Measurements from ENCODE around the gene RALGDS.
A peak's percentile ranks its signal among the peaks of the same experiment; 100 is the strongest.
"Not testable (repeated sequence)": the region's sequence is repeated elsewhere in the genome, so short reads cannot be mapped to it uniquely, and the experiment has no call there.

Gene RALGDS

DNA sequence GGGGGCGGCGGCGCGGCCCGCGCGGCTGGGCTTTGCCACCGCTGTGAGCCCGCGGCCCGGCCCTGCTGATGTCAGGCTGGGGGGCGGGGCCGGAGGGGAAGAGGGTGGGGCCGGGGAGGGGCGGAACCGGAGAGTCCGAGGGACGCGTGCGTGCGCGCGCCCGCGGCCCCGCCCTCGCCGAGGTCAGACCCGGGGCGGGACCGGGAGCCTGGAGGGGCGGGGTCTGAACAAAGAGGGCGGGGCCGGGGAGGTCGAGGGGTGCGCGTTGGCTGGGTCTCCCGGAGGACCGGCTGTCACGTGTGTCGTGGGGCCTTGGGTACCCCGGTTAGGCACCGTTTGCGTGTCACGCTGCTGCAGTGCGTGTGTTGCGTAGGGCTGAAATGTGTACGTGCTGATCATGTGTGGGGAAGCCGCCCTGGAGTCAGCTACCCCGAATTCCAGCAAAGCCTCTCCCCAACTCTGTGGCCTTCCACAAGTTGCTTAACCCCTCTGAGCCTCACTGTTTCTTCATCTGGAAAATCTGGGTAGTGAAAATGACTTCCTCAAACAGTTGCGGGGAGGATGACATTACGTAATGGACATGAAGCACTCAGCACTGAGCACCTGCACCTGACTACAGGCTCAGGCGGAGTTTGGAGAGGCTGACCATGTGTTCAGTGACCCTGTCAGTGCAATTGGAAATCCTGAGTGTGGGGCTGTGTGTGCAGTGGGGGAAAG lies at the start of gene RALGDS:
Gene RALGDS, minus strand, starts transcription at position 43 of the 717 bp plus-strand sequence. CDS start 86 bp downstream, outside the sequence.
- Mint-ChIP-seq H3K27me3 (no peaks in the 10 kb centered on the region), H3K9me3 (no peaks in the 10 kb centered on the region), H3K4me3 (peak within 1 kb of the TSS; percentile 79), H3K27ac (peak within 1 kb of the TSS; percentile 92), H3K4me1 (ENCODE audit: low read depth) (peaks cover 87% of the 10 kb centered on the region), H3K36me3 (ENCODE audit: low read depth) (no peaks in the 10 kb centered on the region)

DNA sequence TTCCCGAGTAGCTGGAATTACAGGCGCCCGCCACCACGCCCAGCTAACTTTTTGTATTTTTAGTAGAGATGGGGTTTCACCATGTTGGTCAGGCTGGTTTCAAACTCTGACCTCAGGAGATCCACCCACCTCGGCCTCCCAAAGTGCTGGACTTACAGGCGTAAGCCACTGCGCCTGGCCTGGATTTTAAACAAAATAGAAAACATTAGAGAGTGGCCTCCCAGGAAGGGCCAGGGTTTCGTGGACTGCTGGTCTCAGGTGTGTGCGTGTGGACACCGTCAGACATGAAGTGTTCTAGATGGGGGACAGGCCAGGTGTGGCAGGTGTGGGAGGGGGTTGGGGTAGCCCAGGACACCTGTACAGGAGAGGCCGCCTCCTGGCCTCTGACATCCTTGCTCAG lies 49.7 kb upstream of the RALGDS start:
- Mint-ChIP-seq H3K9me3 (no peaks in the 10 kb centered on the region), H3K4me1 (ENCODE audit: low read depth) (no peaks in the 10 kb centered on the region), H3K27me3 (peaks cover 7% of the 10 kb centered on the region), H3K27ac (no peak overlapping the region), H3K36me3 (ENCODE audit: low read depth) (no peaks in the 10 kb centered on the region), H3K4me3 (no peak overlapping the region)

DNA sequence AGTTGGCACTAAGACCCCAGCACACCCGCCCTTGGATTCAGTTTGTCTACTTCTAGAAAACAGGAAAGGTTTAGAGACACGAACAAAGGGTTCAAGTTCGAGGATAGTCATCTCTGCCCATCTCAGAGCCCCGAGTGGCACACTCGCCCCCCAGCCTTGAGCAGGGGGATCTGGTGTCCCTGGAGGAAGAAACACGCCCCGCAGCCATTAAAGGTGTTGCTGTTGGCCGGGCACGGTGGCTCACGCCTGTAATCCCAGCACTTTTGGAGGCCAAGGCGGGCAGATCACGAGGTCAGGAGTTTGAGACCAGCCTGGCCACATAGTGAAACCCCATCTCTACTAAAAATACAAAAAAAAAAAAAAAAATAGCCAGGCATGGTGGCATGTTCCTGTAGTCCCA lies 48.6 kb upstream of the RALGDS start:
- H3K4me3 Mint-ChIP-seq; H3K27me3 Mint-ChIP-seq; H3K9me3 Mint-ChIP-seq; H3K4me1 Mint-ChIP-seq (ENCODE audit: low read depth); H3K27ac Mint-ChIP-seq; H3K36me3 Mint-ChIP-seq (ENCODE audit: low read depth): not testable (repeated sequence)

DNA sequence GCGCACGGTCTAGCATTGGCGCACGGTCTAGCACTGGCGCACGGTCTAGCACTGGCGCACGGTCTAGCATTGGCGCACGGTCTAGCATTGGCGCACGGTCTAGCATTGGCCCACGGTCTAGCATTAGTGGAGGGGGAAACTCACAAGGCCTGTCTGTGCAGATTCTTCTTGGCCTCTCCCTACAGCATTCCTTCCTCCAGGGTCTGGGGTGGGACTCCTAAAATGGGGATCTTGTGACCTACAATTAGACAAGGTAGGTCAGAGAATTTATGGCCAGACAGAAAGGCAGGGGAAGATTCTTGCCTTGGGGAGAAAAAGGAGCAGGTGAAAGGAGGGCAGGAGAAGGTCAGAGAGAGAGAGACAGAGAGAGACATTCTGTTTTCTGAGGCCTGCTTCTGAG lies 48.1 kb upstream of the RALGDS start:
- no peaks in the 10 kb centered on the region for H3K9me3 Mint-ChIP-seq
- no peak overlapping the region for H3K27ac Mint-ChIP-seq
- H3K27me3 Mint-ChIP-seq = peaks cover 7% of the 10 kb centered on the region
- no peaks in the 10 kb centered on the region for H3K36me3 Mint-ChIP-seq (ENCODE audit: low read depth)
- H3K4me1 Mint-ChIP-seq (ENCODE audit: low read depth) = peaks cover 2% of the 10 kb centered on the region
- no peak overlapping the region for H3K4me3 Mint-ChIP-seq

DNA sequence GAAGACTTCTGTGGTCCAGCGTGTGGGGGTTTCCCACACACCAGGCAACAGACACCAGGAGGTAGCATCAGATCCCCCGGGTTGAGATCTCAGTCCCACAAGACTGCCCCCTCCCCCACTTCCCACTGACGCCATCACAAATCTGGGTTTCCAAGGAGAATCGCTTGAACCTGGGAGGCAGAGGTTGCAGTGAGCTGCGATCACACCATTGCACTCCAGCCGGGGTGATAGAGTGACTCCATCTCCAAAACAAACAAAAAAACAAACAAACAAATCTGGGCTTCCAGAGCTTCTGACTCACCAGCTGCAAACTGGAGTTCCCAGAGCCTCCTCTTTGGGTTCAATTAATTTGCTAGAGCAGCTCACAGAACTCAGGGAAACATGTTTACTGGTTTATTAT lies 47.4 kb upstream of the RALGDS start:
- Mint-ChIP-seq H3K4me1 (ENCODE audit: low read depth) (peaks cover 7% of the 10 kb centered on the region), H3K27me3 (peaks cover 7% of the 10 kb centered on the region), H3K4me3 (no peak overlapping the region), H3K36me3 (ENCODE audit: low read depth) (no peaks in the 10 kb centered on the region), H3K27ac (no peak overlapping the region), H3K9me3 (no peaks in the 10 kb centered on the region)

DNA sequence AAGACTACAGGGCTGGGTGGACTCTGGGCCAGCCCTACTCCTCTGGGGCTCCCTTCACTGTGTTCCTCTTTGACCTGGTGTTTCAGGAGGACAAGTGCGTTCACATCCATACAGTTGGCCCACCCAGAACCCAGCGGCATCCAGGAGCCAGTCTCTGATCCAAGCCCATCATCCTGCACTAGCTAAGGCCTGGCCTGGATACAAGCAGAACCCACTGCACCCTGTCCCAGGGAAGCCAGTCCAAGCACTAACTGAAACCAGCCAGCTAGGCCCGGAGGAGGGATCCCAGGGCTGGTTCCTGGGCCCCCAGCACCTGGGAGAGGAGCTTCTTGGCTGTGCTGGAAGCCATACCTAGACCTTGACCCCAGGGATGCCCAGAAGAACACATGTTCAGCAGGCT lies 46.7 kb upstream of the RALGDS start:
- Mint-ChIP-seq H3K27me3 (peaks cover 7% of the 10 kb centered on the region), H3K27ac (no peak overlapping the region)

DNA sequence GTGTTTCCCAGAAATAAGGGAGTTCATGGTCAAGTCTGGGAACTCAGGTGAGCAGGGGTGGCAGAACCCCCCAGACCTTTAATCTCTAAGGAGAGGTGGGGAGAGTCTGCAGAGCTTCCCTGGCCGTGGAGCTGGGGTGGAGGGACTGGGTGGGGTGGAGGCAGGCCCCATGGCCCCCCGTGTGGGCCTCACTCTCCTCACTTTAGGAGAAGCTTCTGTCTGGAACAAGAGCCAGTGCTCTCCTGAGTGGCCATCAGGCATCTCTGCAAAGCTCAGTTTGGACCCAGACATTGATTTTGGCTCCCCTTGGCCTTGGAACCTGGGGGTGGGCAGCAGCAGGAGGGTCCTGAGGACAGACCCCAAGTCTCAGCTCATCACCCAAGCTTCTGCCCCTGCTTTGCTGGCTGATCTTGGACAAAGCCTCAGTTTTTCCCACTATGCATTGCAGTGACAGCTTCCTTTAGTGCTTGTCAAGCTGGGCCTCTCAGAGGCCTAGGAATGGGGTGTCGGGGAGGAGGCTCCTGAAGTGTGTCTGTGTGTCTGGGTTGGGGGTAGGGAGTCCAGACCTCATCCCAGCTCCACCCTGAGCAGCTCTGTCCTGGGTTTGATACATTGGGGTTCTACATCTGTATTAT lies 46.2 kb upstream of the RALGDS start:
- H3K36me3 Mint-ChIP-seq (ENCODE audit: low read depth) = no peaks in the 10 kb centered on the region
- H3K4me1 Mint-ChIP-seq (ENCODE audit: low read depth) = peaks cover 7% of the 10 kb centered on the region
- no peak overlapping the region for H3K27ac Mint-ChIP-seq
- no peaks in the 10 kb centered on the region for H3K9me3 Mint-ChIP-seq
- H3K4me3 Mint-ChIP-seq = no peak overlapping the region
- peaks cover 5% of the 10 kb centered on the region for H3K27me3 Mint-ChIP-seq

More for the DNA sequence above, 46.7 kb upstream of the RALGDS start:
- Mint-ChIP-seq H3K36me3 (ENCODE audit: low read depth) (no peaks in the 10 kb centered on the region), H3K4me3 (no peak overlapping the region), H3K4me1 (ENCODE audit: low read depth) (peaks cover 7% of the 10 kb centered on the region), H3K9me3 (no peaks in the 10 kb centered on the region)

DNA sequence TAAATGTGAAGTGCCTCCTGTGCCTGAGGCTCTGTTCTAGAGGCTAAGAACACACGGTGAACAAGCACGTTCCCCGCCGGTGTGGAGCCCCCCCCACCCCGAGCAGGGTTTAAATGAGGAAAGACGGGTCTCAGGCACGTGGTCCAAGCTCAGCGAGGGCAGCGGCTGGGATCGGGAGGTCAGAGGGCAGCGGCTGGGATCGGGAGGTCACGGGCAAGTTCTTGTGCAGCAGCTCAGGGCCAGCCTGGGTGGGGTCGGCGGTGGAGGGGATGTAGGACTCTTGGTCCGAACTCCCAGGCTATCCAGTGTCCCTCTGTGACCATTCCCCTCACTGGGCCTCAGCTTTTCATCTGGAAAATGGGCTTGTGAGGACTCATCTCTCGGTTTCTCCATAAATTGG lies 45.4 kb upstream of the RALGDS start:
- no peak overlapping the region for H3K27ac Mint-ChIP-seq
- no peaks in the 10 kb centered on the region for H3K9me3 Mint-ChIP-seq
- no peaks in the 10 kb centered on the region for H3K27me3 Mint-ChIP-seq
- H3K4me3 Mint-ChIP-seq = no peak overlapping the region
- peaks cover 11% of the 10 kb centered on the region for H3K4me1 Mint-ChIP-seq (ENCODE audit: low read depth)
- H3K36me3 Mint-ChIP-seq (ENCODE audit: low read depth) = no peaks in the 10 kb centered on the region

DNA sequence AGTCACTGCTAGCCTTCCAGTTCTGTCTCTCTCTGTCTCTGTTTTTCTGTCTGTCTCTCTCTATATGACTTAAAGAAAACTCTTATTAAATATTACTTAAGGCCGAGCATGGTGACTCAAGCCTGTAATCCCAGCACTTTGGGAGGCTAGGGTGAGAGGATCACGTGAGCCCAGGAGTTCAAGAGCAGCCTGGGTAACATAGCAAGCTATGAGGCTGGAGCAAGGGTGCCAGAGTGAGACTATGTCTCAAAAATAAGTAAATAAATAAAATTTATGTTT lies 44.4 kb upstream of the RALGDS start:
- Mint-ChIP-seq H3K36me3 (ENCODE audit: low read depth) (no peaks in the 10 kb centered on the region), H3K9me3 (no peaks in the 10 kb centered on the region), H3K4me1 (ENCODE audit: low read depth) (peaks cover 15% of the 10 kb centered on the region), H3K27ac (no peak overlapping the region), H3K4me3 (no peak overlapping the region), H3K27me3 (no peaks in the 10 kb centered on the region)

DNA sequence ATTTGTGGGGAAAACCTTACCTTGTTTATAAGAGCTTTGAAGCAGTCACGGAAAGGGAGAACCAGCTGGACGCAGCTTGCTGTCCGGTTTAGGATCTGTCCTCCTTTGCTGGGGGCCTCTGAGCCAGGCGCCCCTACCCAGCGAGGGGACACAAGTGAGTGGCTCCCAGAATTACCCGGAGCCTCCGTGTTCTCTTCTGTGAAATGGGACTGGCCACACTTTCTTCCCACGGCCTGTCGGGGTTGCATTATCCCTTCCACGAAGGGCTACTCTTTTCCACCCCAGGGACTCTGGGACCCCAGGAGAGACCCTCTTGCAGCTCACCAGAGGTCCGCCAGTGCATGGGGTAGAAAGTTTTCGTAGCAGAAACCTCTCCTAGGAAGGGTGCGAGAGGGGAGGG lies 43.2 kb upstream of the RALGDS start:
- H3K9me3 Mint-ChIP-seq = no peaks in the 10 kb centered on the region
- H3K4me1 Mint-ChIP-seq (ENCODE audit: low read depth) = peaks cover 15% of the 10 kb centered on the region
- no peaks in the 10 kb centered on the region for H3K27me3 Mint-ChIP-seq
- H3K36me3 Mint-ChIP-seq (ENCODE audit: low read depth) = no peaks in the 10 kb centered on the region
- peak overlapping the region; percentile 80 for H3K4me3 Mint-ChIP-seq
- no peak overlapping the region for H3K27ac Mint-ChIP-seq

DNA sequence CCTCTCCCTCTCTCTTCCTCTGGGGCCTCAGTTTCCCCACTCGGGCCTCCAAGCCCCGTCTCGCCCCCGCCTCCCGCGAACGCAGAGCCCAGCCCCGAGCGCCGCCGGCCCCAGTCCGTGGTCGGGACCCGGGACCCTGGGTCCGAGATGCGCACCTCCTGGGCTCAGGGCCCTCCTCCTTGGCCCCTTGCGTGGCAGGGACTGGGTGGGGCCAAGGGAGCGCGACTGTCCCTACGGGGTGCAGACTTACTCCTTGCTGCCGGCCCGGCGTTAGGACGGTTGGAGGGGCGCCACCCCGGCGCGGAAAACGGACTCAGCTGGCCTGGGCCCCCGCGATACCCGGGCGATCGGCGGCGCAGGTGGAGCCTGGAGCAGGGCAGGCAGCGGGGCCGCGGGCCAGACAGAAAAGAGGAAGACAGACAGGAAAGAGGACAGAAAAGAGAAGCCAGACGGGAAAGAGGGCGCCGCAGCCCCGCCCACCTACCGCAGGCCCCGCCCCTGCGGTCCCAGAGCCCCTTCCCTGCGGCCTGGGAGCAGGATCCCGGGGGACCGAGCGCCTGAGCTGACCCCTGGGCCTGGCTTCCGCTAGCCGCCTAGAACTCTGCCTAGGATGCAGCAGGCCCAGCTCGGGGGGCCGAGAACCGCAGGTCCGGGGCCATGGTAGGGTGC lies 42.6 kb upstream of the RALGDS start, which contains the start of gene GBGT1:
Gene GBGT1, minus strand, starts transcription at position 411 of the 669 bp plus-strand sequence. CDS start 1,502 bp downstream, outside the sequence.
- Mint-ChIP-seq H3K4me3 (peak within 1 kb of the TSS; percentile 80), H3K27ac (no peak within 1 kb of the TSS), H3K9me3 (no peaks in the 10 kb centered on the region), H3K27me3 (no peaks in the 10 kb centered on the region), H3K4me1 (ENCODE audit: low read depth) (peaks cover 15% of the 10 kb centered on the region), H3K36me3 (ENCODE audit: low read depth) (no peaks in the 10 kb centered on the region)

DNA sequence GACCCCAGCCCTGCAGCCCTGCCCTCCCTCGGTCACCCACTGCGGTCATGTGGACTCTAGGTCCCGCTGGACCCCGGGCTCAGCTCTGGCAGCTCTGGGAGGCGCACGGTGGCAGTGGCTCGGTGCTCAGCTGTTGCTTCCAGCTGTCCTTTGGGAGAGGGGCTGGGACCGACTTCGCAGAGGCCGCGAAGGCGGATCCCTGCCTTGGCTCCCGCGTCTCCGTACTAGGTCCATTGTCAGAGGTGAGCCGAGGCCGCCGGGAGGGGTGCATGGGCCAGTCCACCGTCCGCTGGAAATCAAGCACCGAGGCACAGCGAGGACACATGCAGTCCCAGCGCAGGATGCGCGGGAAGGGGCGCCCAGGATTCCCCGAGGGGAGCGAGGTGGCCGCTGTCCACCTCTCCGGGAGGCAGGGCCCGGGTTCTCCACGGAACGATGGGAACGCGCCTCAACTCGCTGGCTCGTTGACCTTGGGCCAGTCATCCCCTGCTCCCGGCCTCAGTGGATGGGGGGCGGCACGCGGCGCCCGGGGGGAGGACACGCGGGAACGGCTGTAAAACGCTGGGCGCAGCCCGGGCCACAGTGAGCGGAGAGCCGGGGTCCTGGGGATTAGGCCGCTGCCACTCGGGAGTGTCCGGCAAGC lies 41.9 kb upstream of the RALGDS start:
- H3K27ac Mint-ChIP-seq = no peak overlapping the region
- H3K36me3 Mint-ChIP-seq (ENCODE audit: low read depth) = no peaks in the 10 kb centered on the region
- H3K4me3 Mint-ChIP-seq = peak overlapping the region; percentile 48
- peaks cover 15% of the 10 kb centered on the region for H3K4me1 Mint-ChIP-seq (ENCODE audit: low read depth)
- H3K27me3 Mint-ChIP-seq = no peaks in the 10 kb centered on the region
- no peaks in the 10 kb centered on the region for H3K9me3 Mint-ChIP-seq

DNA sequence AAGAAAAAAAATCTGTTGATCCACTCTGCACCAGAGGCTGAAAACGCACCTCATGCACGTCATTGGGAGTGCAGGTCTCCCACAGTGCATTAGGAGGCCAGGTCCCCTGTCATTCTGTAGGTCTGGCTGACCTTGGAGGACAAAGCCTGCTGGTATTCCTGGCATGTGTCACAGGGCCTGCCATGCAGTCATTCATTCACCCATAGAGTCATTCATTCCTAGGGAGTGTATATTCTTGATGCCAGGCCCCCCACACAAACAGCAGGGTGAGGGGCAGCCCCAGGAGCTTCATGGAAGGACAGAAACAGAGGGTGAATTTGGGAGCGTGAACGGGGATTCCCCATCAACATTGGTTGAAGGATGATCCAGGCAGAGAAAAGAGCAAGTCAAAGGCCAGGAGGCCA lies 40.5 kb upstream of the RALGDS start:
- Mint-ChIP-seq H3K27me3 (no peaks in the 10 kb centered on the region), H3K36me3 (ENCODE audit: low read depth) (no peaks in the 10 kb centered on the region), H3K9me3 (no peaks in the 10 kb centered on the region), H3K27ac (peak overlapping the region; percentile 21), H3K4me1 (ENCODE audit: low read depth) (peaks cover 15% of the 10 kb centered on the region), H3K4me3 (no peak overlapping the region)

DNA sequence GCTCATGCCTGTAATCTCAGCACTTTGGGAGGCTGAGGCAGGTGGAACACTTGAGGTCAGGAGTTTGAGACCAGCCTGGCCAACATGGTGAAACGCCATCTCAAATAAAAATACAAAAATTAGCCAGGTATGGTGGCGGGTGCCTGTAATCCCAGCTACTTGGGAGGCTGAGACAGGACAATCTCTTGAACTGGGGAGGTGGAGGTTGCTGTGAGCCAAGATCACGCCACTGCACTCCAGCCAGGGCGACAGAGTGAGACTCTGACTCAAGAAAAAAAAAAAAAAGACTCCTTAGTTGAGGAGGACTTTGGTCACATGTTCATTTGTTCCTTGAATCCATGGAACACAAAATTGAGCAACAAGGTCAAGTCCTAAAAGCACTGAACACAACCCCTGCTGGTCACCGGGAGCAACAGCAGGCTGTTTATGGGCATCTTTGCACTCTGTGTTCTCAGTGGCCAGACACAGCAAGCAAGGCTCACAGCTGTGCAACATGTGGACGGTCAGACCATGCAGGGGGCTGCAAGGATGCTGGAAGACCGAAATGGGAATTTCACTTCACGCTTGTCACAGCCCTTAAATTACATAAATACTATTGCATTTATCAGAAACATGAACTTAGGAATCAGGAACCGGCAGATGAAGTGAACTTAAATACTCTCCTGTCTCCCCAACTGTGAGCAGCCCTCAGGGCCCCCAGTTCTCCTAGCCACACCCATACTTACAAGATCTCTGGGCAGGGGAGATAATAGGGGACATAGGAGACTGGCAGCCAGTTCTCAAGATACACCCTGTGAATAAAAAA lies 39.9 kb upstream of the RALGDS start:
- Mint-ChIP-seq H3K9me3 (no peaks in the 10 kb centered on the region), H3K4me1 (ENCODE audit: low read depth) (peaks cover 15% of the 10 kb centered on the region), H3K27me3 (no peaks in the 10 kb centered on the region), H3K4me3 (no peak overlapping the region), H3K36me3 (ENCODE audit: low read depth) (no peaks in the 10 kb centered on the region), H3K27ac (no peak overlapping the region)

Data from stimulated activated naive CD8-positive, alpha-beta T cell treated with anti-CD3 and anti-CD28 coated beads, Interleukin-15, Interleukin-2, amounts not matched to agents 100 ng/mL and 50 ng/mL, for 24 hours (primary cell).